GM15510 (cell line): ENCODE results near the gene CCL14.

Experiments used
- POLR2A ChIP-seq: IDR thresholded peaks from 3 replicates; pipeline ENCODE4 v1.6.1; 2011; ENCODE audit warnings: borderline replicate concordance; ENCODE audit not compliant: insufficient read length; ENCODE audit errors: extremely low read depth

The CCL14 gene

DNA sequence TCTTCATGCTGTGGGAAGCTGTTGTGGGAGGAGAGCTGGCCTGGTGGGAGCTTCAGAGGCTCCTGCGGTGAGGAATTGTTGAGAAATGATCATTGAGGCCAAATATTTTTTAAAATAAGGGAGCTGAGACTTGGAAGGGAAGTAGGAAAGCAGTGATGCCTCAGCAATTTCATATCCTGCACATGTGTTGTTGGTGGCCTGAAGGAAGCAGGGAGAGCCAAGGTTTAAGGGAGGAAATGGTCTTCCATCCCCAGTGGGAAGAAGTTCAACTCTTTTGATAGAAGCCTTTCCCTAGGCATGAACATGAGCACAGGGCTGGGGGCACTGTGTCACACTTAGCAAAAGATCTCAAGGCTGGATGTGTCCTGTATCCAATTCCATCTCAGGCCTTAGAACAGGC, at the start of gene CCL14:
TSS of gene CCL14 (minus strand) at position 87 of the 400 bp plus-strand sequence. CDS start at position 7, 80 bp downstream.
- no peak for TF ChIP-seq POLR2A

DNA sequence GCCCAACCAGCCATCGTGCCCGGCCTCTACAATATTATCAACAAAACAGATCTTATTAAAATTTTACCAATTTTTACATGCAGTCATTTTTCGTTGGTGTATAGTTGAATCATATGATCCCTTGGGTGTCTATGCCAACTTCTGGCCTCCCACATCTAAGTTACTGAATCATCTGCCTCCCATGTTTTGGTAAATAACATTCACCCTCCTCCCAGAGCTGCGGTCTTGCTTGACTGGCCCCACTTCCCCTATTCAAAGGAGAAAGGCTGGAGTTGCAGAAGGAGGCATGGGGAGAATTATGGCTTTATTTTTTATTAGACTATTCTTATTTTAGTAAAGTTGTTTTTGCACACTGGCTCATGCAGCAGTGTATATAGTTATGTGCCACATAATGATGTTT, 49.7 kb upstream of the CCL14 start:
- TF ChIP-seq POLR2A: no peak

DNA sequence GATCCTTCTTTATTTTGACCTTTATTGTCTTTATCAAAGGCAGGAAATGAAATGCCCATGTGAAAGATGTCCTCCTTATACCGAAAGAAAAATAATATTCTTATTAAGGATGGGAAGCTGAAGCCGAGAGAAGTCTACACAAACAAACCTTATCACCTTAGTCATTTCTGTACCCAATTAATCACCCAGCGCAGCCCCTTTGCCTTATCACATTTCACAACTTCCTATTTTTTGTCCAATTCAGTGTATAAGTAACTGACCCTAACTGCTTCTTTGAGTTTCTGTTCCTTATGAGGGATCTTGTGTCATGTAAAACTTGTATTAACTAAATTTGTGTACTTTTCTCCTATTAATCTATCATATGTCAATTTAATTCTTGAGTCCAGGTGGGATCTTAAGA, 47.6 kb upstream of the CCL14 start:
- TF ChIP-seq POLR2A: no peak

DNA sequence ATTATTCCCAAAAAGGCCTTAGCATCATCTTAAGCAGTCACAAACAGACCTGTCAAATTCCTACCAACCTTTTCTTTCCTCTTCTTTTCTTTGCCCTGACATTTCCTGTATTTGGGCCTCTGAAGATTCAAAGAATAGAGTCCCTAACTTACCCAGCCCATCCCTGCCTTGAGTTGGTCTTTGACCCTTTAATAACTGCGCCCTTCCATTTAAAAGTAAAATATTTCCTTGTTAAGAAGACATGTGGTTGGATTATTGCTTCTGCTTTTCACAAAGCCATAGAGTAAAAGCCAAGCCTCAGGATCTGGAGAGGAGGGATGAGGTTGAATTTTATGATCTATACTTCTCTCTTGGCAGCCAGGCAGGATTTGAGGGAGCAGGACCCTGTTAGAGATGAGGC, 44.4 kb upstream of the CCL14 start:
- TF ChIP-seq POLR2A: no peak

DNA sequence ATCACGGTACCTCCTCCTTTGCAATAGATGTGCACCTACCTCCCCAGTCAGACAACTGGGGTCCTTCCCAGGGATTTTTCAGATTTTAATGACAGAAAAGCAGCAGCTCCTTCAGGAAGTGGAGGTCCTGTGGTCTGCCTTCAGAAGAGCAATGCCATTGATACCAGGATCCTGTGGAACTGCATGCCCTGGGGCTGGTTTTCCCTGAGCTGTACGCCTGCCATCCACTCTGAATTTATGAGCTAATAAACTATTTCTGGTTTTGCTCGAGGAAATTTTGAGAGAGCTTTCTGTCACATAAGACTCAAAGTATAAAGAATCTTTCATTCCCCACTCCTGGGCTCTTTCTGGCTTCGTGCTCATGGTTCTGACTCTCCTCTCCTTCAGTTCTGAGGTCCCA, 41.2 kb upstream of the CCL14 start:
- no peak for TF ChIP-seq POLR2A

DNA sequence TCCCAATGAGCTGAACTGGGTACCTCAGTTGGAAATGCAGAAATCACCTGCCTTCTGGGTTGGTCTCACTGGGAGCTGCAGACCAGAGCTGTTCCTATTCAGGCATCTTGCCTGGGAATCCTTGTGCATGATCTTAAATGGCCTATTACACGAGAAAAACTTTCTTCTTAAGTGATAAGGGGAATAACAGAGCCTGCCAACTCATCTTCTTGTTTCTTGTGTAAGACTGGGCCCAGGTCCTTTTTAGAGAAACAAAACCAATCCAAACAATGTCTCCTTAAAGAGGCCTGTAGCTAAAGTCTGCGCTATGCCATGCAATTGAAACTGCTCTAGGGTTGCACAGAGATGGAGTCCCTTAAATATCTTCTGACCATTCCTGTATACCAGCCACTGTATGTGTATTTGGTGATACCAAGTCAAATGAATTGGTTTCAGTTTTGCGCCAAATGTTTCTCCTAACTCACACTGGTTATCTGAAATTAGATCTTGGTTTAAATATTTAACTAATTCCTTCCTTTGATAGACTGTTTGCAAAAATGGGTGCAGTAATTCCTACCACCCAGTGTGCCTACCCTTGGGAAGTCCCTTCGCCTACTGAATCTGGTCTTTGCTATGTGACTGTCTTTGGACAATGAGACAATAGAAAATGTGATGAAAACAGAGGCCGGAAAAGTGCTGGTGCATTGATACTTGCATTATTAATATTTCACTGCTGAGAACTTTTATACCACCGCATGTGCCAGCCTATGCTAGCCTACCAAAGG, 37.8 kb upstream of the CCL14 start:
- TF ChIP-seq POLR2A: no peak

DNA sequence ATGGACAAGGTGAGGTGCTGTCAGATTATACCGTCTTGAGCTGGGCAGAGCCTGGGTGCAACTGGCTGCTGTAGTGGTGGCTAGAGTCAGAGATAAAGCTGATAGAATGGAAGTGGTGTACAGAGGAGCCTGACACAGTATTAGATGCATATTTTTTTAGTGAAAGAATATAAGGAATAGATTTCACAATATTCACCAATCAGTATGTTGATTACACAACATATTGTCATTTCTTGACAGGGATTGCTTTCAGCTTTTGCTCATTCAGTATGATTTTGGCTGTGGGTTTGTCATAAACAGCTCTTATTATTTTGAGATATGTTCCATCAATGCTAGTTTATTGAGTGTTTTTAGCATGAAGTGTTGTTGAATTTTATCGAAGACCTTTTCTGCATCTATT, 32.9 kb upstream of the CCL14 start:
- TF ChIP-seq POLR2A: no peak

DNA sequence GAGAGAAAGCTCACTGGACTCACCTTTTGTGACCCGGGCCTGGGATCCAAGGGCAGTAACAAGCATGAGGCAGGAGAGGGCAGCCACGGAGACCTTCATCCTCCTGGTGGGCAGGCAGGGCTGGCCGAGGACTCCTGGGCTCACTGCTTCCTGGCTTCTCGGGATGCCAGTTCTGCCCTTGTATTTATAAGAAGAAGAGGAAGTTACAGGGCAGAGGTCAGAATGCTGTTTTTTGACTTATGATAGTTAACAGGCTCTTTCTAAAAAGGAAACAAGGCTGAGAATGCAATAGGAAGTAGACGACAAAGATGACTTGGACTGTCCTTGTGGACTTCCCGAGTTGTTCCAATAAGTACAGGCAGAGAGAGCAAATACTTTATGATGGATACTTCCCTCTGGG, 31.3 kb upstream of the CCL14 start, which contains the start of gene CCL23:
TSS of gene CCL23 (minus strand) at position 174 of the 400 bp plus-strand sequence. CDS start at position 99, 75 bp downstream.
- TF ChIP-seq POLR2A: no peak

DNA sequence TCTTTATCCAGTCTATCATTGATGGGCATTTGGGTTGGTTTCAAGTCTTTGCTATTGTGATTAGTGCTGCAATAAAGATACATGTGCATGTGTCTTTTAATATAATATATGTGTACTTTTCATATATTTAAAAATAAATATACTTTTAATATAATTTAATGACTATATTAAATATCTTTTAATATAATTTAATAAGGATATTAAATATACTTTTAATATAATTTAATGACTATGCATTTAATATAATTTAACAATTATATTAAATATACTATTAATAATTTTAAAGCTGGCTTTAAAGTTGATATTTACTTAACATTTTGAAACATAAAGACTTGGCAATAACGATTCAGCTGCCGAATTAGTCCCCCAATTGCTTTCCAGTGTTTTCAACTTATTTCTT, 30.0 kb upstream of the CCL14 start:
- no peak for TF ChIP-seq POLR2A

DNA sequence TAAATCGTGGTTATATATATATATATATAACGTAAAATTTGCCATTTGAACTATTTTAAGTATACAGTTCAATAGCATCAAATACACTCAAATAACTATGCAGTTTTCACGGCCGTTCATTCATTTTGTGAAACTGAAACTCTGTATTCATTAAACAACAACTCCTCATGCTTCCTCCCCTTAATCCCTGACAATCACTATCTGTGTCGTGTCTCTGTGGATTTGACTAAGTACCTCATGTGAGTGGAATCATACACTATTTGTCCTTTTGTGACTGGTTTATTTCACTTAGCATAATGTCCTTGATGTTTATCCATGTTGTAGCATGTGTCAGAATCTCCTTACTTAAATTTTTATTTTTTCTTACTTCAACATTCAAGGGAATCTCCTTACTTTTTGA, 28.4 kb upstream of the CCL14 start:
- no peak for TF ChIP-seq POLR2A

DNA sequence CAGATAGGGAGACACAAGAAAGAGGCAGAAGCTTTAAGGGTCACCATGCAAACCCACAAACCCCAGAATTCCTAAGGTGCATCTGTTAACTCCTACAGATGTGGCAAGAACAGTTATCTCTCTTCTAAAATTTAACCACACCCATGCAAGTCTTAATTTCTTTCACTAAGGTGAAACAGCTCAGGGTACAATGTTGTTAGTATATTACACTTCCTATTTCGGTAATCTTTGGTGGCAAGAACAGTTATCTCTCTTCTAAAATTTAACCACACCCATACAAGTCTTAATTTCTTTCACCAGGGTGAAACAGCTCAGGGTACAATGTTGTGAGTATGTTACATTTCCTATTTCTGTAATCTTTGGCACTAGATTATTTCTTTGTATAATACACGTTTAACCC, 24.7 kb upstream of the CCL14 start:
- TF ChIP-seq POLR2A: no peak

DNA sequence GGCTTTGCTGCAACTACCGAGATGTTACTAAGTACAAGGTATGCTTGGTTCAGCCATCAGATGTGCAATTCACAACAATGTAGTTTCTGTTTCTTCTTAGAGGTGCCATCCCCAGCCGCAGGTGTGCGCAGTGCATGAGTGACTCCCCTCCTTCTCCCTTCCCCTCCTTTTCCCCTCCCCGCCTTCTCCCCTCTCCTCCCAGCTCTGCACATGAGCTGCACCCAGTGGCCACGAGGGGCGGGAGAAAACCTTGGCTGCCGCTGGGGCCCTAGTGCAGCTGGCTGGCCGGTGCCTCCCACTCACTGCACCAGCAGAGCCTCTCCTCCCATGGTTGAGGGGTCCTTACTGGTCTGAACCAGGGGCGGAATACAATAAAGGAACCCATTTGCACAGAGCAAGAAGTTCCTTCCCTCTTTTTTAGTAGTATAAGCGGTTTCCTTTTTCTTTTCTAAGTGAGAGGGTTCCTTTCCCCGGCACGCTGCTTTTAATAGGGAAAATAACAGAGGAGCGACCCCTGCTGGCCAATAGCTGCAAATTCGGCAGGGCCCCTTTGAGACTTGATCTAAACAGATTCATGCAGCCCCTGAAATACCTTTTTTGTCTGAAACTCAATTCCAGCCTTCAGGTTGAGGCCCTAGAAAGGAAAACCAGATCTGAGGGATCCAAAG, 22.6 kb upstream of the CCL14 start:
- no peak for TF ChIP-seq POLR2A

DNA sequence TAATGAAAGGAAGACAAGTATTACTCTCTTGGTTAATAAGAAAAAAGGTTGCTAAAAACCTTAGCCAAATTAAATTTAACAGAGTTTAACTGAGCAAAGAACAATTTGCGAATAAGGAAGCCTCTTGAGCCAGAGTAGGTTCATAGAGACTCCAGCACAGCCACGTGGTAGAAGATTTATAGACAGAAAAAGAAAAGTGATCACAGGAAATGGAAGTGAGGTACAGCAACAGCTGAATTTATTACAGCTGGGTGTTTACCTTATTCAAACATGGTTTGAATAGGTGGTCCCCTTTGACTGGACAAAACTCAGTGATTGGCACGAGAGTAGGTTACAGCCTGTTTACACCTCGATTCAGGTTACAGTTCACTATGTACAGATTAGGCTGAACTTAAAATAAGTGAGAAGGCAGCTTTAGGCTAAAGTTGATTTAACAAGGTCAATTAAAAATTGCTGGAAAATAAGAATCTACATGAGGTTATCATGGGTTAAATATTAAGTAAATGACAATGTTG, 18.1 kb upstream of the CCL14 start:
- TF ChIP-seq POLR2A: no peak

DNA sequence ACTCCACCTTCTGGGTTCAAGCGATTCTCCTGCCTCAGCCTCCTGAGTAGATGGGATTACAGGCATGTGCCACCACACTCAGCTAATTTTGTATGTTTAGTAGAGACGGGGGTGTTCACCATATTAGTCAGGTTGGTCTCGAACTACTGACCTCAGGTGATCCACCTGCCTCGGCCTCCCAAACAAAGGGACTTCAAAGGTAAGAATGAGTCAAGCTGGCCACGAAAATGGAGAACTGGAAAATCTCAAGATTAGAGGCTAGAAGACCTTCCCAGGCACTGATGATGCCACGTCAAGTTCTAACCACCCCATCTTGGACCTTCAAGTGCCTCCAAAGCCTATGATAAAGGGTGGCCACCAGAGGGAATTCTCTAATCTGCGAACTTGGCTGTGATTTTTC, 16.1 kb upstream of the CCL14 start:
- TF ChIP-seq POLR2A: no peak

DNA sequence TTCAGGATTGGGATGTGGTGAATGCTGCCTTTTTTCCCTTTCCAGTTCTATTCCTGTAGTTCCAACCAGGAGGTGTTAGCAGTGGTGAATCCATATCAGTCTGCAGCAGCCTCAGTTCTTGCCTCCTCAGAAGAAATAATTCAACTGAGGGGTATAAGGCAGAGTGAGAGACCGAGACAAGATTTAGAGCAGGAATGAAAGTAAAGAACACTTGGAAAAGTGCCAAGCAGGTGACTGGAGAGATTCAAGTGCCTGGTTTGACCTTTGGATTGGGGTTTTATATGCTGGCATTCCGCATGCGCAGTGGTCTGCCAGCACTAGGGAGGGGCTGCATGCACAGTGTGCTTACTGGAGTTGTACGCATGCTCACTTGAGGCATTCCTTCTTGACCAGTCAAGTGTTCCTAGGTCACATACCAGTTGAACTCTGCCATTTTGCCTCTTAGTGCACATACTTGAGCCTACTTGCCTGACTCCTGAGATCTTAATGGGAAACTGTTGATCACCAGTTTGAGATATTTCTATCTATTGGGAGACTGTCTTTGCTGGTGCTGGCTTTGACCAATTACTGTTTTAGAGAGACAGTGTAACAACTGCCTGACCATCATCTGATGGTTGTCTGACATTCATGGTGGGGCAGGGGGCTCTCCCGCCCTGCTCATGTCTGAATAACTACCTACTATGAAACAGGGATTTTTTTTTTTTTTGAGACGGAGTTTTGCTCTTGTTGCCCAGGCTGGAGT, 15.5 kb upstream of the CCL14 start:
- no peak for TF ChIP-seq POLR2A

DNA sequence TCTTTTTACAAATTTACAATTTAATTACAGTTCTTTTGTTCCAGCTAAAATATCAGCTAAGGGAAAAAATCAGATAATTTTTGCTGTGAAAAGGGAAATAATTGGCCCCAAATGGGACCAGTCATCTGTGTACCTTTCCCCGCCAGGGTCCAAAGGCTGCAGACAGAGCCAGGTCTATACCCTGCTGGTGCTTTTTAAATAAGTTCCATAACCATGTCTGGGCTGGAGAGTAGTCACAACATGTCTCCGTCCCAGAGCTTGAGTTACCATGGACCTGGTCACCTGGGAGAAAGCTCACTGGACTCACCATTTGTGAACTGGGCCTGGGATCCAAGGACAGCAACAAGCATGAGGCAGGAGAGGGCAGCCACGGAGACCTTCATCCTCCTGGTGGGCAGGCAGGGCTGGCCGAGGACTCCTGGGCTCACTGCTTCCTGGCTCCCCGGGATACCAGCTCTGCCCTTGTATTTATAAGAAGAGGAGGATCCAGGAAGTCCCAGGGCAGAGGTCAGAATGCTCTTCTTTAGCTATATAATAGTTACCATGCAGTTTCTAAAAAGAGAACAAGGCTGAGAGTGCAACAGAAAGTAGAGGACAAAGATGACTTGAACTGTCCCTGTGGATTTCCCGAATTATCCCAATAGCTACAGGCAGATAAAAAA, 14.7 kb upstream of the CCL14 start, which contains the start of gene CCL15:
TSS of gene CCL15 (minus strand) at position 444 of the 662 bp plus-strand sequence. CDS start at position 383, 61 bp downstream.
- no peak for TF ChIP-seq POLR2A

DNA sequence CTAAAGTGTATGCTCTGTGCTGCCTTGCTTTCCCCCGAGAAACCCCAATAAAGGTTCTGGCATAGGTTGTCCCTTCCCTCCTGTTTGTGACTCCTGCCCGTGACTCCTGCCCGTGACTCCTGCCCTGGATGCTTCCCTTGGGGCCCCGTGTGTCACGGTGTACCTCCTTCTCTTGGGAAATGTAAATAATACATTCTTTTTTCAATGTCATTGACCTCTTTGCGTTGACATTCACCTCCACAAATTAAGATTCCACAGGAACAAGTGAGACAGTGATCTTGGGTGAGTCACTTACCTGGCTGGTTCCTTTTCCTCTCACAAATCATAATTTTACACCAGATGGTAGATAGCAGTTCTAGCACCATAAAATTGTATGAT, 14.2 kb upstream of the CCL14 start:
- no peak for TF ChIP-seq POLR2A
